OCI-LY1 (cell line): ENCODE results near the gene UNCX.

Experiments used
- H2AFZ ChIP-seq: fragments of 200-600 bp; sonication (generic), shearing (Covaris generic); 2 replicates; pipeline ENCODE4 v1.6.0; 2014; ENCODE audit warnings: antibody characterized with exemption, mild to moderate bottlenecking, low read length
- H3F3A ChIP-seq: fragments of 200-600 bp; sonication (generic), shearing (Covaris generic); 2 replicates; pipeline ENCODE4 v1.6.0; 2014; ENCODE audit warnings: mild to moderate bottlenecking, antibody characterized with exemption, low read length, moderate library complexity; ENCODE audit not compliant: insufficient read depth
- H3K27ac ChIP-seq: fragments of 200-600 bp; sonication (generic); 2 replicates; pipeline ENCODE4 v1.5.1; 2014; ENCODE audit warnings: low read length, mixed run types, mild to moderate bottlenecking, low read depth; ENCODE audit not compliant: poor library complexity, severe bottlenecking
- H3K27me3 ChIP-seq: fragments of 200-600 bp; sonication (generic); 2 replicates; pipeline ENCODE4 v1.6.0; 2014; ENCODE audit warnings: antibody characterized with exemption, mild to moderate bottlenecking, low read length, moderate library complexity; ENCODE audit not compliant: insufficient read depth
- H3K36me3 ChIP-seq: fragments of 200-600 bp; sonication (generic); 2 replicates; pipeline ENCODE4 v1.6.1; 2014; ENCODE audit warnings: mild to moderate bottlenecking, antibody characterized with exemption, low read length, moderate library complexity, mixed read lengths; ENCODE audit not compliant: insufficient read depth
- H3K4me1 ChIP-seq: fragments of 200-600 bp; sonication (generic); 2 replicates; pipeline ENCODE4 v1.5.1; 2014; ENCODE audit warnings: mild to moderate bottlenecking, low read length, moderate library complexity; ENCODE audit not compliant: insufficient read depth, severe bottlenecking
- H3K4me2 ChIP-seq: fragments of 200-600 bp; sonication (generic), shearing (Covaris generic); 2 replicates; pipeline ENCODE4 v1.6.1; 2014; ENCODE audit warnings: low read length
- H3K4me3 ChIP-seq: fragments of 200-600 bp; sonication (generic); 2 replicates; pipeline ENCODE4 v1.5.1; 2014; ENCODE audit warnings: low read length, low read depth, mild to moderate bottlenecking, mixed read lengths; ENCODE audit not compliant: poor library complexity, severe bottlenecking
- H3K79me2 ChIP-seq: fragments of 200-600 bp; shearing (Covaris generic); 2 replicates; pipeline ENCODE4 v1.6.1; 2016; ENCODE audit warnings: mixed run types, low read length, mixed read lengths; ENCODE audit not compliant: insufficient read depth
- H3K9ac ChIP-seq: fragments of 200-600 bp; sonication (generic), shearing (Covaris generic); 2 replicates; pipeline ENCODE4 v1.6.1; 2014; ENCODE audit warnings: mild to moderate bottlenecking, low read length, mixed read lengths
- H3K9me2 ChIP-seq: fragments of 200-600 bp; sonication (generic), shearing (Covaris generic); 2 replicates; pipeline ENCODE4 v1.6.1; 2014; ENCODE audit warnings: low read depth, mild to moderate bottlenecking, low read length, mixed read lengths
- H3K9me3 ChIP-seq: fragments of 200-600 bp; shearing (Covaris generic); 2 replicates; pipeline ENCODE4 v1.6.1; 2014; ENCODE audit warnings: low read length, mixed read lengths
- H4K20me1 ChIP-seq: fragments of 200-600 bp; sonication (generic), shearing (Covaris generic); 2 replicates; pipeline ENCODE4 v1.6.0; 2016; ENCODE audit warnings: mild to moderate bottlenecking, low read length; ENCODE audit not compliant: insufficient read depth
- EZH2 ChIP-seq: fragments of 200-600 bp; sonication (generic), shearing (Covaris generic); IDR thresholded peaks from 2 replicates; pipeline ENCODE4 v1.8.0; 2017; ENCODE audit warnings: borderline replicate concordance, mixed run types, mild to moderate bottlenecking, antibody characterized with exemption, low read length, moderate library complexity, mixed read lengths
- TF ChIP-seq, protein P1 (sequence below): fragments of 200-600 bp; sonication (generic), shearing (Covaris generic); IDR thresholded peaks from 2 replicates; pipeline ENCODE4 v1.5.1; 2017; ENCODE audit warnings: mild to moderate bottlenecking, antibody characterized with exemption, low read length, moderate library complexity, mixed read lengths

UNCX gene

DNA sequence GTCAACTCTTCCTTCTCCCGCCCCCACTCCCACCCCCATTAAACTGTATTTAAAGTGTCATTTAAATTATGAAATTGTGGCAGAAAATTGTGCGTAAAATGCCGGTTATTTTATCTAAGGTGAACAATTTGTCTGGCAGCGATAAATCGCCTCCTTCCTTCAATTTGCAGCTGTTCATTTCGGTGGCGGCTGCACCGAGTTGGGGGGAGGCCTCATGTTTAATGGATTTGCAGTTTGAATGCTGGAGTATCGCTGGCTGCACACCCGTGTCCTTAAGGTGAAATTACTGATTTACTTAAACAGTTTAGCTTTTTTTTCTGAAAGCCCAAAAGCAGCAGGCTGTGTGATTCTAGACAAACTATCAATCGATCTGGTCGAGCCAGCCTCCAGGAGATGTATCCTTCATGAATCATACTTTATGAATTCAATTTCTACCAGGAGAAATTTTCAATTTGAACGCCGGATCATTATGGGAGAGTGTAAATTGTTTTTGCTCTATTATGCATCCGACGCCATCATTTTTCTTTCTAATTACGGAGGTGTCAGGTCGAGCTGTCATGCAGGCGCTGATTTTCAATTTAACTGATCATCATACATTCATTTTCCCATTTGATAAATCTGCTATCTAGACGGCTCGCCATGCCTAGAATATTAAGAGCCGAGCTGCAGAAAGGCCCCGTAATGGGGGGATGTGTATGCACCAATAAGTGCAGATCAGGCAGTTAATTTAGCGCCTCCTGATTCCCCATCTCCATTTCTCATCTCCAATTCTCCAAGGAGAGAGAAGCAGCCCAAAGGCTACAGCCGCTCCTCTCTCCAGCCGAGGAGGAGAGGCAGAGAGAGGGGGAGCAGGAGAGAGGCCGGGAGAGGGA is 6.5 kb downstream of the UNCX start:
- TF ChIP-seq, protein P1, sequence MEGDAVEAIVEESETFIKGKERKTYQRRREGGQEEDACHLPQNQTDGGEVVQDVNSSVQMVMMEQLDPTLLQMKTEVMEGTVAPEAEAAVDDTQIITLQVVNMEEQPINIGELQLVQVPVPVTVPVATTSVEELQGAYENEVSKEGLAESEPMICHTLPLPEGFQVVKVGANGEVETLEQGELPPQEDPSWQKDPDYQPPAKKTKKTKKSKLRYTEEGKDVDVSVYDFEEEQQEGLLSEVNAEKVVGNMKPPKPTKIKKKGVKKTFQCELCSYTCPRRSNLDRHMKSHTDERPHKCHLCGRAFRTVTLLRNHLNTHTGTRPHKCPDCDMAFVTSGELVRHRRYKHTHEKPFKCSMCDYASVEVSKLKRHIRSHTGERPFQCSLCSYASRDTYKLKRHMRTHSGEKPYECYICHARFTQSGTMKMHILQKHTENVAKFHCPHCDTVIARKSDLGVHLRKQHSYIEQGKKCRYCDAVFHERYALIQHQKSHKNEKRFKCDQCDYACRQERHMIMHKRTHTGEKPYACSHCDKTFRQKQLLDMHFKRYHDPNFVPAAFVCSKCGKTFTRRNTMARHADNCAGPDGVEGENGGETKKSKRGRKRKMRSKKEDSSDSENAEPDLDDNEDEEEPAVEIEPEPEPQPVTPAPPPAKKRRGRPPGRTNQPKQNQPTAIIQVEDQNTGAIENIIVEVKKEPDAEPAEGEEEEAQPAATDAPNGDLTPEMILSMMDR, result no peak
- no peak for TF ChIP-seq EZH2
- Histone ChIP-seq H3K4me1 (no peaks in the 10 kb centered on the region), H3F3A (no peaks in the 10 kb centered on the region), H3K4me3 (no peak overlapping the region), H3K79me2 (no peaks in the 10 kb centered on the region), H4K20me1 (no peaks in the 10 kb centered on the region), H3K4me2 (no peak overlapping the region), H3K9me3 (no peaks in the 10 kb centered on the region), H3K27ac (no peak overlapping the region), H3K27me3 (0 out of 2 replicates have a peak, but pooled peaks cover 3% of the 10 kb centered on the region), H2AFZ (no peak overlapping the region), H3K9me2 (no peaks in the 10 kb centered on the region), H3K36me3 (no peaks in the 10 kb centered on the region), H3K9ac (no peak overlapping the region)

DNA sequence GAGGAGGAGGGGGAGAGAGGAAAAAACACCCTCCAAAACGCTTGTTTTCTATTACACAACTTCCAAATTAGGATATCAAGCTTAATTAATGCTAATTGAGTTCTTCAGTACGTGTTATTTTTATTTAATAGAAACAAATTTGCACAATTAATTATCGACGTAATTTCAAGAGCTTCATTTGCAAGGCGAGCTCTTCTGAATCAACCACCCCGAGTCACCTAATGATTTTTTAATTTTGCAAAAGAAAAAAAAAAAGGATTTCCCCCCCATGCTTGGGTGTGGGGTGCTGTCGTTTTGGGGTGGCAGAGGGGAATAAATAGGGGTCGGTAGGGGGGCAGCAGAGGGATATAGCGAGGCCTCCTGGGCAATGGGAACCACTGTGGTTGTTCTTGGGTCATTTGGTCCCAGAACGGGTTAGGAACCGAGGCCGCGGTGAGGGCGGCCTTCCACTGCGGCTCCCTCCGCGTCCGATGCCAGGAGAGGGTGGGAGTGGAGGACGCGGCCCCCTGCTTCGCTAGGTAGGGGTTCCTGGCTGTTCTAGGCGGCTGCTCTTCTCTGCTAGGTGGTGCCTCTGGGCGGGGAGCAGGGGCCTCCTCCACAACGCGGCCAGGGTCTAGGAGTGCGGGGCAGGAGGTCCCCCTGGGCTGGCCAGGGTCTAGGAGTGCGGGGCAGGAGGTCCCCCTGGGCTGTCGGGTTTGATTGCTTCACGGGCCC is 7.3 kb downstream of the UNCX start:
- Histone ChIP-seq H2AFZ (no peak overlapping the region), H3K79me2 (no peaks in the 10 kb centered on the region), H3K9me2 (no peaks in the 10 kb centered on the region), H3K9me3 (no peaks in the 10 kb centered on the region), H3K9ac (no peak overlapping the region), H3F3A (no peaks in the 10 kb centered on the region), H3K27ac (no peak overlapping the region), H3K4me3 (no peak overlapping the region), H3K4me2 (no peak overlapping the region), H3K36me3 (no peaks in the 10 kb centered on the region), H3K27me3 (0 out of 2 replicates have a peak, but pooled peaks cover 3% of the 10 kb centered on the region), H3K4me1 (no peaks in the 10 kb centered on the region), H4K20me1 (no peaks in the 10 kb centered on the region)
- TF ChIP-seq EZH2, result no peak
- TF ChIP-seq, protein P1, result no peak

DNA sequence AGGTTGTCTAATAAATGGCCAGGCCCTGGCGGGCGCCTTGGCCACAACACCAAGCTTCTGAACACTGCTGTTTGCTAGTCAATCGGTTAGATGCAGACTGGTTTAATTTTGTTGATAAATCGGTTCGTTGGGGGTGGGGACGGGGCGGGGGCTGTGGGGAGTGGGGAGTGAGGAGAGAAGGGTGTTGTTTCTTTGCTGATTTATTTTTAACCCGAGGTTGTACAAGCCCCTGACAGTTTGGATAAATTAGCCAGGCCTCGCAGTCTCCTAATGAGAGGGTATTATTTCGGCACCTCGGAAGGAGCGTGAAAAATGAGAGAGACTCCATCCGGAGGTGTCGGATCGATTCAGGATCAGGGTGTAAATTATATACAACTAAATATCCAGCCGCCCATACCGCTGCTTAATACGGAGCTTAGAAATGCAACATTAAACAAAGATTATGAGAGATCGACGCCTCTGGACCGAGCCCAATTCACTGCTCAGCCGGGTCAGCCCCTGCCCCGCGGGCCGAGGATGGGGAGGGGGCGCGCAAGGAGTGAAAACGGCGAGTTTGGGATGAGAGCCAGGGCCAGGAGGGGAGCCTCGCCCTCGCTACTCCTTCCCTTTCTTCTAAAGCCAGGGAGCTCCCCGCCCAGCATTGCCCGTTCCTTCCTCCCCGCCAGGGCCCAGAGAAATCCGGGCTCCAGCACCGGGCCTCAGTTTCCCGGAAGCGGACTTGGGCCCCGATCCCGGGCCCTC is 8.0 kb downstream of the UNCX start:
- H3F3A ChIP-seq, result no peaks in the 10 kb centered on the region
- no peaks in the 10 kb centered on the region for H3K36me3 ChIP-seq
- TF ChIP-seq, protein P1, result no peak
- TF ChIP-seq EZH2, result no peak
- no peaks in the 10 kb centered on the region for H3K9me2 ChIP-seq
- no peak overlapping the region for H3K4me3 ChIP-seq
- no peaks in the 10 kb centered on the region for H3K4me1 ChIP-seq
- H3K4me2 ChIP-seq, result no peak overlapping the region
- H2AFZ ChIP-seq, result no peak overlapping the region
- no peaks in the 10 kb centered on the region for H4K20me1 ChIP-seq
- no peak overlapping the region for H3K27ac ChIP-seq
- no peak overlapping the region for H3K9ac ChIP-seq
- H3K27me3 ChIP-seq, result 0 out of 2 replicates have a peak, but pooled peaks cover 3% of the 10 kb centered on the region
- no peaks in the 10 kb centered on the region for H3K9me3 ChIP-seq
- no peaks in the 10 kb centered on the region for H3K79me2 ChIP-seq
